Fibroblast of skin of right biceps (primary cell): Measurements from ENCODE around the gene MEIG1.
"Not testable (repeated sequence)": the region's sequence is repeated elsewhere in the genome, so short reads cannot be mapped to it uniquely, and the experiment has no call there.

Experiments
- DNase-seq: peaks from one replicate; pipeline ENCODE4 v3.0.0-alpha.2; 2013

The MEIG1 gene

GRCh38 chr10:14958872-14959220 lies 342 bp upstream of the MEIG1 start:
- DNase-seq: no peak

GRCh38 chr10:14967897-14968296 lies 8.7 kb downstream of the MEIG1 start:
- no peak for DNase-seq

- peak; percentile 18 for DNase-seq
Observed at GRCh38 chr10:14971867-14972448, 12.8 kb downstream of the MEIG1 start.

GRCh38 chr10:14974153-14974998 lies 15.2 kb downstream of the MEIG1 start:
- DNase-seq: not testable (repeated sequence)

GRCh38 chr10:14975672-14976273 lies 16.6 kb downstream of the MEIG1 start:
- no peak for DNase-seq

- DNase-seq: no peak
Observed at GRCh38 chr10:14982744-14983143, 23.6 kb downstream of the MEIG1 start.

GRCh38 chr10:14989552-14989951 lies 30.4 kb downstream of the MEIG1 start:
- not testable (repeated sequence) for DNase-seq

- peak; percentile 31 for DNase-seq
Observed at GRCh38 chr10:14991035-14991749, 32.0 kb downstream of the MEIG1 start.

GRCh38 chr10:14992336-14992735 lies 33.1 kb downstream of the MEIG1 start:
- DNase-seq: not testable (repeated sequence)

GRCh38 chr10:14993500-14994455 lies 34.6 kb downstream of the MEIG1 start:
- DNase-seq: not testable (repeated sequence)

GRCh38 chr10:14995964-14996565 lies 36.9 kb downstream of the MEIG1 start:
- no peak for DNase-seq

GRCh38 chr10:15013530-15013929 lies 54.3 kb downstream of the MEIG1 start:
- not testable (repeated sequence) for DNase-seq

- DNase-seq: no peak
Observed at GRCh38 chr10:15015451-15015850, 56.3 kb downstream of the MEIG1 start.

GRCh38 chr10:15020966-15021365 lies 61.8 kb downstream of the MEIG1 start:
- DNase-seq: peak; percentile 6
